ENCODE data around the gene ADAMTS17.

DNA sequence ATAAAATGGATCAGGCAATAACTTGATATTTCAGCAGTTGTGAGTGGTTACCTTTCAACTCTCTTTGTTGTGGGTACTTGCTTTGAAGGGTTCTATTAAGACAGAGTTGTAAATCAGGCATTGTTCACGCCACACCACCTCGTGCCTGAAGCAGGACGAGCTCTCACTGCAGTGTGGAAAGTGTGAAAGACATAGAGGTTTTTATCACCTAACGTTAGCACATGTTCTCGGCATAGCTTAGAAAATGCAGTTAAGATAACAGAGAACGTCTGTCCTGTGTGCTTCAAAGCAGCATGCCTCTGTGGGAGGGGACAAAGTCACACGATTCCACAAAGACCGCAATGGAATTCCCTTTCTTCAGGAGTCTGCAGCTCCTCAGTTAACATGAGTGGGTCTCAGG lies 7.8 kb downstream of the ADAMTS17 start:
- TF ChIP-seq, protein P1, sequence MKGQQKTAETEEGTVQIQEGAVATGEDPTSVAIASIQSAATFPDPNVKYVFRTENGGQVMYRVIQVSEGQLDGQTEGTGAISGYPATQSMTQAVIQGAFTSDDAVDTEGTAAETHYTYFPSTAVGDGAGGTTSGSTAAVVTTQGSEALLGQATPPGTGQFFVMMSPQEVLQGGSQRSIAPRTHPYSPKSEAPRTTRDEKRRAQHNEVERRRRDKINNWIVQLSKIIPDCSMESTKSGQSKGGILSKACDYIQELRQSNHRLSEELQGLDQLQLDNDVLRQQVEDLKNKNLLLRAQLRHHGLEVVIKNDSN (IDR thresholded peaks at IDR 0.05), result no peak
- TF ChIP-seq, protein P2, sequence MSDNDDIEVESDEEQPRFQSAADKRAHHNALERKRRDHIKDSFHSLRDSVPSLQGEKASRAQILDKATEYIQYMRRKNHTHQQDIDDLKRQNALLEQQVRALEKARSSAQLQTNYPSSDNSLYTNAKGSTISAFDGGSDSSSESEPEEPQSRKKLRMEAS (IDR thresholded peaks at IDR 0.05), result no peak

Data from Ishikawa (cell line).